CD4-positive, alpha-beta T cell treated with Interferon gamma for 1 hour (primary cell): ENCODE measurements around the gene NPR1.
"Not testable (repeated sequence)": the region's sequence is repeated elsewhere in the genome, so short reads cannot be mapped to it uniquely, and the experiment has no call there.

ENCODE experiments used
- DNase-seq: peaks from one replicate; pipeline ENCODE4 v3.0.0-alpha.2; 2020

The NPR1 gene

DNA sequence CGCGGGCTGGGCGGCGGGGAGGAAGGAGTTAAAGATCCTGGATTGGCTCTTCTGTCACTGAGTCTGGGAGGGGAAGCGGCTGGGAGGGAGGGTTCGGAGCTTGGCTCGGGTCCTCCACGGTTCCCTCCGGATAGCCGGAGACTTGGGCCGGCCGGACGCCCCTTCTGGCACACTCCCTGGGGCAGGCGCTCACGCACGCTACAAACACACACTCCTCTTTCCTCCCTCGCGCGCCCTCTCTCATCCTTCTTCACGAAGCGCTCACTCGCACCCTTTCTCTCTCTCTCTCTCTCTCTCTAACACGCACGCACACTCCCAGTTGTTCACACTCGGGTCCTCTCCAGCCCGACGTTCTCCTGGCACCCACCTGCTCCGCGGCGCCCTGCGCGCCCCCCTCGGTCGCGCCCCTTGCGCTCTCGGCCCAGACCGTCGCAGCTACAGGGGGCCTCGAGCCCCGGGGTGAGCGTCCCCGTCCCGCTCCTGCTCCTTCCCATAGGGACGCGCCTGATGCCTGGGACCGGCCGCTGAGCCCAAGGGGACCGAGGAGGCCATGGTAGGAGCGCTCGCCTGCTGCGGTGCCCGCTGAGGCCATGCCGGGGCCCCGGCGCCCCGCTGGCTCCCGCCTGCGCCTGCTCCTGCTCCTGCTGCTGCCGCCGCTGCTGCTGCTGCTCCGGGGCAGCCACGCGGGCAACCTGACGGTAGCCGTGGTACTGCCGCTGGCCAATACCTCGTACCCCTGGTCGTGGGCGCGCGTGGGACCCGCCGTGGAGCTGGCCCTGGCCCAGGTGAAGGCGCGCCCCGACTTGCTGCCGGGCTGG lies at the start of gene NPR1:
NPR1 (plus strand) TSS at position 170 of the 818 bp plus-strand sequence; CDS start at position 591, 421 bp downstream.
- no peak for DNase-seq

- no peak for DNase-seq
Measured at GRCh38 chr1:153629343-153629665, 49.2 kb upstream of the NPR1 start.

- DNase-seq, result no peak
Measured at GRCh38 chr1:153629971-153630370, 48.5 kb upstream of the NPR1 start.

- no peak for DNase-seq
Measured at GRCh38 chr1:153630384-153630783, 48.1 kb upstream of the NPR1 start.

DNA sequence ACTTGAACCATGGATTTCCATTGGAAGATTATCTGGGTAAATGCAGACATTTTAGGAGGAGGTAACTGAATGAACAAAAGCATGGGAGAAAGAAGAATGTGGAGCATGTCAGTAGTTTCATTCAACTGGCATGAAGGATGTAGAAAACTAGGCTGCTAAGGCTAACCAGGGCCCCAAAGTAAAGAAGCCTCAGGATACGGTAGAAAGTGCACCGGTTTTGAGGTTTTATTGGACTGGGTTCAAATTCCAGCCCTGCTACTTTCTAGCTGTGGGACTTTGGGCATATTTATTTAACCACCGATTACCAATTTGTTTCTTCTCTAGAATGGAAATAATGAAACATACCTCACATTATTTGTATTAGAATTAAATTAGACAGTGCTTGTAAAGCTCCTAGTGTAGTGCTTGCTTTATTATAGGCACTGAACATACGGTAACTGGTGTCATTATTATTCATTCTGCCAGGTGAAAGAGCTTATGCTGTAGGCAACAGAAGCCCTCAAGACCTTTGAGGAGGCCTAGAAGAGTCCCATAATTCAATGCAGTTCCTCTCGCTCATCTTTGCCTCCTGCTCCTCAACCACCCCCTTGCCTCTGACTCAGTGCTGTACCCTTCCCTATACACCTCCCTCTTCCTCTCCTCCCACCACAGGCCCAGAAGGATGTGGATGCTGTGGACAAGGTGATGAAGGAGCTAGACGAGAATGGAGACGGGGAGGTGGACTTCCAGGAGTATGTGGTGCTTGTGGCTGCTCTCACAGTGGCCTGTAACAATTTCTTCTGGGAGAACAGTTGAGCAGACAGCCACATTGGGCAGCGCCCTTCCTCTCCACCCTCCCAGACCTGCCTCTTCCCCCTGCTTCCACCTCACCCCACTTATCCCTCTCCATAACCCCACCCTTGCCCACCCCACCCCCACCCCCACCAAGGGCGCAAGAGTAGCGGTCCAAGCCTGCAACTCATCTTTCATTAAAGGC lies 47.2 kb upstream of the NPR1 start:
- no peak for DNase-seq

DNA sequence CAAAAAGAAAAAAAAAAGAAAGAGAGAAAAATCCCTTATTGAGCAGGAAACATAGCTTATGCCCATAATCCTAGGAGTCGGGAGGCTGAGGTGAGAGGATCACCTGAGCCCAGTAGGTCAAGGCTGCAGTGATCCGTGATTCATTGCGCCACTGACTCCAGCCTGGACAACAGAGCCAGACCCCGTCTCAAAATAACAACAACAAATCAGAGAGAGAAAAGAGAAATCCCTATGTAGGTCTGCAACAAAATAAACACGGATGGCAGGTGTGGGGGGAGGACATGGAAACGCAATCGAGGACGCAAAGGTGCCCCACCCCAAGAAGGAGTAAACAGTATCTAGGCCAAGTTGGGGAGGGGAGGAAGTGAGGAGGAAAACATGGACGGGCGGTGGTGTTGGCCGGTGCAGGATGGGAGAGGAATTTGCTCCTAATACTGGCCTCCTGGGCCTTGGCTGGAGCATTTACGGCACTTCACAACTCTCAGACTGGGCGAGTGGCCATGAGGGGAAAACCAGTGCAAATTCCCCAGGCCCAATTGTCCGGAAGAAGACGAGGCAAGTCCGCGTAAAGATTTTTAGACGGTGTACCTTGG lies 45.2 kb upstream of the NPR1 start:
- DNase-seq, result no peak

DNA sequence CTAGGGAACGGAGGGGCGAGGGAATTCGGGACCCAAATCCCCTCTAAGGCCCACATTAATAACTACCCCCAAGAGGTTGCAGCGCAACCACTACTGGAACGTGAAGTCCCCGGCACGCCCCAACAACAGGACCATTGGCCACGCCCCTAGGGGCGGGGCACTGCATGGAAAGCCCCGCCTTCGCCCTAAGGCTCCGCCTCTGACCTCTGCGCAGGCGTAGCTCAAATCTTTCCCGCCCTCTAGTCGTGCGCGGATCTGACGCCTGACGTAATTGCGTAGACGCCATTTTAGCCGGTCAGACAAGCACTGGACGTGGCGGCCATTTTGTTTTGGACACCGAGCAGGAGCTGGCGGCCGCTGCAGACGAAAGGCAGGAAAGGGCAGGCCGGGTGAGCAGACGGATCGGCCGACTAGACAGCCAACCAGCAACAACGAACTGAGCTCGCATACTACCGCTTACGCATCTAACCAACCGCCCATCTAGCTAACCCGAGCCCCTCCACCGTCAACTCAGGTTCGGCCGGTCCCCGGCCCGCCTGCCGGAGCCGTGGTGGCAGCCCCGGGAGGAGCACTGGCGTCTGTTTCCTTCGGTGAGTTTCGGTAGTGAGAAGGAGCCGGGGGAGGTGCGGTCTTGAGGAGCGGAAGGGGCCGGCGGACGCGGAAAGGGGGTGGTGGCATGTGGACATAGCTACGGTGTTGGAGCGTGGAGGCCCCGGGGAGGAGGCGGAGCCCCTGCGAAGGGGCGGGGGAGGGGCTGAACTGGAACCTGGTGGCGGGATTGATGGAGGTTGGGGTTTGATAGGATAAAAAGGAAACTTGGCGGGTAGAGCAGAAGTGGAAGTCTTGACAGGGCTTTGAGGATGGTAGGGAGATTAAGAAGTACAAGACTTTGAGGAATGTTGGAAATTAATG lies 44.5 kb upstream of the NPR1 start, which contains the start of gene CHTOP:
CHTOP (plus strand) TSS at position 313 of the 912 bp plus-strand sequence. CDS start 2,523 bp downstream, outside the sequence.
- peak; percentile 96 for DNase-seq

GRCh38 chr1:153635872-153636271 lies 42.6 kb upstream of the NPR1 start:
- no peak for DNase-seq

- DNase-seq, result no peak
Measured at GRCh38 chr1:153636312-153636711, 42.2 kb upstream of the NPR1 start.

DNA sequence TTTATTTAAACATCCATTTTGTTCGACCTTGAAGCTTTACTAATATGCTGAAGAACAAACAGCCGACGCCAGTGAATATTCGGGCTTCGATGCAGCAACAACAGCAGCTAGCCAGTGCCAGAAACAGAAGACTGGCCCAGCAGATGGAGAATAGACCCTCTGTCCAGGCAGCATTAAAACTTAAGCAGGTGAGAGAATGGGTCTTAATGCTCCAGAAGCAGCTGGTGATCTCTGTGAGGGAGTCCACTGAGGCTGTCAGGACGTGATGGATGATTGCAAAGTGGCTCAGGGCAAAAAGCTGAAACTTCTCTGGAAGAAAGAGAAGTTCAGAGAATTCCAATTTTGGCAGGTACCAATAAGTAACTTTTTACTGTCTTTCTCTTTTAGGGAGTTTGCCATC lies 40.2 kb upstream of the NPR1 start:
- no peak for DNase-seq

GRCh38 chr1:153639280-153639679 lies 39.2 kb upstream of the NPR1 start:
- DNase-seq, result no peak

DNA sequence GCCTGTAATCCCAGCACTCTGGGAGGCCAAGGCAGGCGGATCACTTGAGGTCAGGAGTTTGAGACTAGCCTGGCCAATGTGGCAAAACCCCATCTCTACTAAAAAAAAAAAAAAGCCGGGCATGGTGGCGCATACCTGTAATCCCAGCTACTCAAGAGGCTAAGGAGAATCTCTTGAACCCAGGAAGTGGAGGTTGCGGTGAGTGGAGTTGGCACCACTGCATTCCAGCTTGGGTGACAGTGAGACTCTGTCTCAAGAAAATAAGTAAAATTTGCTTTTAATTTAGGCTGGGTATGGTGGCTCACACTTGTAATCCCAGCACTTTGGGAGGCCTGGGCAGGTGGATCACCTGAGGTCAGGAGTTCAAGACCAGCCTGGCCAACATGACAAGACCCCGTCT lies 38.3 kb upstream of the NPR1 start:
- DNase-seq, result not testable (repeated sequence)

DNA sequence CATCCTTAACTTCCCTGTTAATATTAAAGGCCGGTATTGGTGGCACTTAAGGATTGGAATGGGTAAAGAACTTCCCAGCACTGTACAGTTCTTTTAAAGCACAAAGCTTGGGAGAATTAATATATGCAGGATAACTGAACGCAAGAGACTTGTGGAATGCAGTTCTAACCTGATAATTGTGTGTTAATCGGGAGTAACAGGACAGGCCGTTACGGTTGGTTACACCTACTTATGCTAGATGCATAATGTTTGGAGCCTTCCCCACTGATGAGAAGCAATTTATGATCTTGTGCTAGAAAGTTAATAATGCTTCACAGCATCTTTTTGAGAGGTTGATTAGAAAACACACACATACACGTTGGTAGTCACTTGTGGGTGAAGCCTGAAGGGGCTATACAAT lies 37.6 kb upstream of the NPR1 start:
- DNase-seq, result no peak

DNA sequence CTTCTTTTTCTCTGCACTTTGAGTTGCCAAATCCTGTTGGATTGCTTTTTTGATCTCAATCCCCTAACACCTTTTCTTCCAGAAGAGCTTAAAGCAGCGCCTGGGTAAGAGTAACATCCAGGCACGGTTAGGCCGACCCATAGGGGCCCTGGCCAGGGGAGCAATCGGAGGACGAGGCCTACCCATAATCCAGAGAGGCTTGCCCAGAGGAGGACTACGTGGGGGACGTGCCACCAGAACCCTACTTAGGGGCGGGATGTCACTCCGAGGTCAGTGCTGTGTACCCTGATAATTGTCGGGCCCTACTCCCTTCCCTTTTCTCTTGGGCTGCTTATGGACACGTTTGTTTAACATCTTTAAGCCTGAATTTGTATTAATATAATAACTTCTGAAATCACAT lies 36.3 kb upstream of the NPR1 start:
- no peak for DNase-seq

- DNase-seq, result no peak
Measured at GRCh38 chr1:153643100-153643499, 35.4 kb upstream of the NPR1 start.

DNA sequence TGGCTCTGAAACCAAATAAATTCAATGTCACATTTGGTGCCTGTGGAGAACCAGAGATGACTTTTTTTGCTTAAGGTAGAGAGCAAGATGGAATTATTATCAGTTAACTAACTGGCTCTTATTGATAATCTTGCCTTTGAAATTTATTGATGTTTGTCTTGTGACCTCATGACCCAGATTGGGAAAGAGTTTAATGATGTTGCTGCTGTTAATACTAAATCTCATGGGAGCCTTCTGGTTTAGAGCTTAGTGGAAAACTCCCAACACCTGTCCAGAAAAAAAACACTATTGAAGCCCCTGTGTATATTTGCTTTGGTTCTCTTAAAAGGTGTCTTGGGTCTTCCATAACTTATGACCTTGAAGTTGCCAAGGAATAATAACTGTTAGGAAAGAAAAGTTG lies 34.7 kb upstream of the NPR1 start:
- DNase-seq, result no peak

DNA sequence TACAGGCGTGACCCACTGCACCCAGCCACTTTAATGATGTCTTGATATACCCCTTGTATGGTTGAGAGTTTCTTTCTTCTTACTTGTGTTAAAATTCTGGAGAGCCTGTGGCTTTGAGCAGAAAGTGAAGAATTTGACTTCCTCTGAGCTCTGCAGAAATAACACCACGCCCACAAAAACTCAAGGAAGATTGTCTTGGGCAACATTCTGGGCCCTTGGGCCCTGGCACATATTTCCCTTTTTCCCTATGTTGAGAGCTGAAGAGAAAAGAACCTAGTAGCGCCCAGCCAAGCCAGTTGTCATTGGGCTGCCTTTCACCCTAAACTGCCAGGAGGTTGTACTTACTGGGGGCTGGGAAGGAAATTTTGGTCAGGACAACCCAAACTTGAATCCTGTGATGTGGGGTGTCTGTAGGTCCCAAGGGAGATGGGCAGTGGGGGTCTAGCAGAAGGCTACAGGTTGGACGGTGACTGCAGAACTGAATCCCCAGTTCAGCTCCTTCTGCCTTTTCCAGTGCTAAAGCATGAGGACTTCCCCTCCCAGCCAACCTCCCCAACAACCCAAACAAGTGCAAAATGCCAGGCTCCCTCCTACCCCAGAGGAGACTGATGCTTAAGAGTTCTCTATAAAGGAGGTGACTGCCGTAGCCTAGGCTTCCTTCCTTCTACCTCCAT lies 31.7 kb upstream of the NPR1 start:
- no peak for DNase-seq

GRCh38 chr1:153647346-153647714 lies 31.2 kb upstream of the NPR1 start:
- DNase-seq, result no peak

DNA sequence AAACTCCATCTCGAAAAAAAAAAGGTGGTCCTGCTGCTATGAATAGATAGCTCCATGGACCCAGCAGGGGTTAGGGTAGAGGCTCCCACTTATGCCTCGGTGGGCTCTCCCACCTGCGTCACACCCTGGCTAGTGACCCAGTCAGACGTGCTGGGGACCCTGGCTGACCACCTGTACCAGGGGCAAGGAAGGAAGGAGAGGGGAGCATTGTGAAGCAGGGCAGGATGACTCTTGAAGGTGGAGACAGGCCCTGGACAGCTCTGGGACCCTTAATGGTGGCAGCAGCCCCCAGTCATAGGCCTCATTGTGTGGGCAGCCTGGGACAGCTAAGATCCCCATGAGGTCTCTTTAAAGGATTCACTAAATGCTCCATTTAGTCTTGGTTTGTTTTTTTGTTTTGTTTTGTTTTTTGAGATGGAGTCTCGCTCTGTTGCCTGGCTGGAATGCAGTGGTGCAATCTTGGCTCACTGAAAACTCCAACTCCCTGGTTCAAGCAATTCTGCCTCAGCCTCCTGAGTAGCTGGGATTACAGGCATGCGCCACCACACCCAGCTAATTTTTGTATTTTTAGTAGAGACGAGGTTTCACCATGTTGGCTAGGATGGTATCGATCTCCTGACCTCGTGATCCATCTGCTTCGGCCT lies 30.4 kb upstream of the NPR1 start:
- DNase-seq, result no peak

- no peak for DNase-seq
Measured at GRCh38 chr1:153649137-153649862, 29.2 kb upstream of the NPR1 start.

DNA sequence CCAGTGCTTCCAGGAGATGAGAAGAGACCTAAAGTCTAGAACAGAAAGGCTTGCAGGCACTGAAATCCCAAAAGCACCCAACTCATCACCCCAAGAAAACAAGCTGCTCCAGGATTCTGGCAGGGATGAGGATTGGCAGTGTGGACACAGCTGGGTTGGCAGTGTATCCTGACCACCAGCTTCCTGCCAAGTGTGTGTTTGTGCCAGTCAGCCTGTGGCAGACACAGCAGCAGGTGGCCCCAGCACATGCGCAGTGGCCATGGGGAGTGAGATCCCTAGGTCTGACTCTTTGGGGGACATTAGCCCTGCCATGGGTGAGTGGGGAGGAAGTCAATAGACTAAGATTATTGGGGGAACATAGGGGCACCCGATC lies 28.6 kb upstream of the NPR1 start:
- no peak for DNase-seq
